ENCODE data around the gene NAT14. TPM values are rescaled to one million over a fixed set of nuclear protein-coding genes. Genes with fewer than 3 reads are reported as not detected.

NAT14 gene
- total RNA-seq, 1 experiment from 2014 or later: 55.3 TPM

GRCh38 chr19:55449469-55449868 is 35.5 kb upstream of the NAT14 start:
- ChIA-PET POLR2A (no interaction called here), RAD21 (ENCODE audit: low non-redundant PET in 1 of 2, low total read pairs in 2 of 2, uncharacterized antibody in 2 of 2, unreplicated experiment in 2 of 2) (no interaction called here), CTCF (no interaction called here)
- Histone ChIP-seq H3K27ac (ENCODE audit: low read depth, low read length) (no peak overlapping the region), H3K4me1 (ENCODE audit: control insufficient read depth in 1 of 2, insufficient read depth in 2 of 2, low read length in 2 of 2) (peaks cover 0 to 5% of the 10 kb centered on the region in 2 experiments; a peak in 2 of 4 replicates), H3K9me2 (ENCODE audit: insufficient read depth) (no peaks in the 10 kb centered on the region), H3K9me3 (ENCODE audit: control insufficient read depth in 1 of 2, insufficient read depth in 1 of 2, low read depth in 1 of 2, low read length in 2 of 2) (no peaks in the 10 kb centered on the region), H4K20me1 (ENCODE audit: insufficient read depth) (no peaks in the 10 kb centered on the region), H3K27me3 (ENCODE audit: insufficient read depth, low read length) (peaks cover 8% of the 10 kb centered on the region; the same call in 1 of the 2 replicates), H3K9ac (ENCODE audit: low read length) (no peak overlapping the region), H3K4me3 (replicated peaks in 1 of 2; ENCODE audit: low read depth in 1 of 2, low read length in 2 of 2) (no peak overlapping the region), H3K36me3 (ENCODE audit: control insufficient read depth in 1 of 2, insufficient read depth in 2 of 2, low read length in 2 of 2) (no peaks in the 10 kb centered on the region), H2AFZ (ENCODE audit: low read depth, low read length, poor library complexity, severe bottlenecking) (no peak overlapping the region), H3K79me2 (ENCODE audit: insufficient read depth, low read length) (no peaks in the 10 kb centered on the region), H3K4me2 (ENCODE audit: low read length) (no peak overlapping the region)
- no TSS peak for BruUV-seq (replicated peaks)
- intact Hi-C loops (cut with micrococcal nuclease): loop anchor here (10.0 kb wide), 1 partner anchor 235 kb away; no protein-coding TSS in a partner anchor
- no peak for ATAC-seq
- no peak for TF ChIP-seq YY1 (IDR thresholded peaks at IDR 0.05; ENCODE audit: extremely low read depth, insufficient replicate concordance, low read depth, low read length)
- TF ChIP-seq ZNF274 (IDR thresholded peaks at IDR 0.05; ENCODE audit: low read depth, low read length): no peak
- no peak for TF ChIP-seq CBX3 (IDR thresholded peaks at IDR 0.05; ENCODE audit: low read depth)
- TF ChIP-seq ZFX (IDR thresholded peaks at IDR 0.05): no peak
- TF ChIP-seq TCF7L2 (IDR thresholded peaks at IDR 0.05; ENCODE audit: borderline replicate concordance, extremely low read depth, insufficient read depth, insufficient read length): no peak
- TF ChIP-seq POLR2A (IDR thresholded peaks at IDR 0.05; ENCODE audit: borderline replicate concordance, extremely low read depth, insufficient read depth, insufficient read length): no peak
- TF ChIP-seq SRF (IDR thresholded peaks at IDR 0.05; ENCODE audit: low read depth): no peak
- TF ChIP-seq CEBPB (IDR thresholded peaks at IDR 0.05; ENCODE audit: low read depth): no peak
- TF ChIP-seq FOSL1 (IDR thresholded peaks at IDR 0.05; ENCODE audit: low read depth): no peak
- no peak for TF ChIP-seq SP1 (IDR thresholded peaks at IDR 0.05; ENCODE audit: low read depth)
- no peak for TF ChIP-seq EZH2phosphoT487 (IDR thresholded peaks at IDR 0.05; ENCODE audit: borderline replicate concordance)
- no peak for TF ChIP-seq RAD21 (IDR thresholded peaks at IDR 0.05; ENCODE audit: low read depth)
- TF ChIP-seq ELF1 (IDR thresholded peaks at IDR 0.05; ENCODE audit: borderline replicate concordance, low read depth): no peak
- no peak for TF ChIP-seq SIN3A (IDR thresholded peaks at IDR 0.05; ENCODE audit: low read depth)
- TF ChIP-seq MAX (IDR thresholded peaks at IDR 0.05): no peak
- TF ChIP-seq ATF3 (IDR thresholded peaks at IDR 0.05): no peak
- TF ChIP-seq JUND (IDR thresholded peaks at IDR 0.05): no peak
- TF ChIP-seq ZBTB33 (IDR thresholded peaks at IDR 0.05; ENCODE audit: extremely low read depth, insufficient replicate concordance, low read length): no peak
- TF ChIP-seq REST (IDR thresholded peaks at IDR 0.05; ENCODE audit: low read depth): no peak
- TF ChIP-seq EZH2 (IDR thresholded peaks at IDR 0.05): no peak
- DNase-seq (ENCODE audit: low read depth, low spot score): no peak
